Glomerular visceral epithelial cell (primary cell): ENCODE data around the gene RPAIN.

ENCODE experiments used
- DNase-seq: peaks from one replicate; pipeline ENCODE4 v3.0.0-alpha.2; 2016; ENCODE audit errors: extremely low spot score

Gene RPAIN, protein sequence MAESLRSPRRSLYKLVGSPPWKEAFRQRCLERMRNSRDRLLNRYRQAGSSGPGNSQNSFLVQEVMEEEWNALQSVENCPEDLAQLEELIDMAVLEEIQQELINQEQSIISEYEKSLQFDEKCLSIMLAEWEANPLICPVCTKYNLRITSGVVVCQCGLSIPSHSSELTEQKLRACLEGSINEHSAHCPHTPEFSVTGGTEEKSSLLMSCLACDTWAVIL

DNA sequence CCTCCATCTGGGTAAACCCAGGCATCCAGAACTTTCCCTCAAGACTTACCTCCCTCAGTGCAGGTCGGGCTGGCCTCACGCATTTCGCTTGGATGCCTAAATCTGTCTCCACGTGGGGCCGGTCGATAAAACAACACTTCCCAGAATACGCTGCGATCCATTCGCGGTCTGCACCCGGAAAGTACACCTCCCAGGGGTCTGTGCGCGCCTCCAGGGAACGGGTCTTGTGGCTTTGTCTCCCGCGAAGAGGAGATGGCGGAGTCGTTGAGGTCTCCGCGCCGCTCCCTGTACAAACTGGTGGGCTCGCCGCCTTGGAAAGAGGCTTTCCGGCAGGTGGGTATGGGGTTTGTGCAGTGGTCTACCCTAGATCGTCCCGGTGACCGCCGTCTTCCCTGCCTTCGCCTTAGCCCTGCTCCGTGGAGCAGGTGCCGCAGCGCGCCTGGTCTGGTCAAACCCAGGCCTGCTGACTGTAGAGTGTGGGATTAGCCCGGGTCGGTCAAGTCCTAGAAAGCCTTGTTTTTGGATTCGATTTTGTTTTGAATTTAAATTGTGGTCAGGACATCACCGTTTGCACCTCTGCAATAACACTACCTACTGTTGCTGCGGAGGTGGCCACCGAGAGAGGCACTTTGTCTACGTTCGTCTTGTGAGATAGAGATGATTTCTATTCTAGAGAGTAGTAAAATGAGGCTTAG, at the start of gene RPAIN:
TSS of gene RPAIN (plus strand) at position 224 of the 695 bp plus-strand sequence. CDS start at position 253, 29 bp downstream.
- DNase-seq, result peak; percentile 82

DNA sequence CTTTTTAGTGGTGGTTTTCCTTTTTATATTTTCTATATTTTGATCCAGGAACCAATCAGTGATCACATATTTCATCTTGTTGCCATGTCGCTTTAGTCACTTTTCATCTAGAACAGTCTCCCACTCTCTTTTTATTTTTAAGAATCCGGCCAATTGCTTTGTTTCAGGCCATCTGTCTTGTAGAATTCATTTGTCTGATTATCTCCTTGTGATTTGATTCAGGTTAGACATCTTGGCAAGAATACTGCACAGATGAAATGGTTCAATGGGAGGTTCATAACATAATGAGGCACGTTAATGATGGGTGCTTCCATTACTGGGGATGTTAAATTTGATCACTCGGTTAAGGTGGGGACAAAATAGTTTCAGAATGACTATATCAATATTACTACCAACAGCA, 49.6 kb upstream of the RPAIN start:
- no peak for DNase-seq

DNA sequence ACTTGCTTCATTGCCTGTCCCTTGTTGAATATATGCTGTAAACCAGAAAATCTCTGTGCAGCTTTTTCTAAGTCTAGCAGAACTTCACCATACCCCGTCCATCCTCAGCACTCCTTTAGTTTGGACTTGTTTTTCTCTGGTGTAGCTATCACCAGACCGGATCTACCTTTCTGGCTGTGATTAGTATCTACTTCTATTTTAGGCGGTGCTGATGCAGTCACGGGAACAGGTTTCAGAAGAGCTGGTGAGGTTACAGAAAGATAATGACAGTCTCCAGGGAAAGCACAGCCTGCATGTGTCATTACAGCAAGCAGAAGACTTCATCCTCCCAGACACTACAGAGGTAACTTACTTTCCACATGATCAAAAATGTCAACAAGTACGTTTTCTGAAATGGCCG, 46.9 kb upstream of the RPAIN start:
- no peak for DNase-seq

DNA sequence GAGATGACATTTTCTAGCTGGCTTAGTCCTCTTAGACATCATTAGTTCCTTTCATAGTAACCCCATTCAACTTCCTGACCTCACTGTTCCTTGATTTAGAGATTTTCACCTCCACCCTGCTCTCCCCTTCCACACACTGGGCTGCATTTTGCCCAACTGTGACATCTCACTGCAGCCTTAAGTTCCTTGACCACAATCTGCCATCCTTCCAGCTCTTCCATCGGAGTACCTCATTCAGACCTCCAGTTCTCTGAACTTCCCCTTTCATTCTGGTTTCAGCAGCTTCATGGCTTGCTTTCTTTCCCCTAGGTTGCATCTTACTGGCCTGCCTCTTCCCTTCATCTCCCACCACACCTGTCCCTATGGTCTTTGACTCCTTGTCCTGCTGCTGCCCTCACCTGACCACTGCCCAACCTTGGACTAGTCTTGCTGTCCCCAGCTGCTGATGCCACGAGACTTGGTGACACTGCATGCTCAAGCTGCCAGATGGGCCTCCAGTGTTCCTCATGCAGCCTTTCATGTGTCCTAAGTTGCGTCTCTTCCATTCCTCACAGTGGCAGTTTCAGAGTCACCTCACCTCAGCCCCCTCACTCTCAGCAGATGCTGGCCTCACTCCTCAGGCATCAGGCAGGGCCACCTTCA, 41.3 kb upstream of the RPAIN start:
- no peak for DNase-seq

DNA sequence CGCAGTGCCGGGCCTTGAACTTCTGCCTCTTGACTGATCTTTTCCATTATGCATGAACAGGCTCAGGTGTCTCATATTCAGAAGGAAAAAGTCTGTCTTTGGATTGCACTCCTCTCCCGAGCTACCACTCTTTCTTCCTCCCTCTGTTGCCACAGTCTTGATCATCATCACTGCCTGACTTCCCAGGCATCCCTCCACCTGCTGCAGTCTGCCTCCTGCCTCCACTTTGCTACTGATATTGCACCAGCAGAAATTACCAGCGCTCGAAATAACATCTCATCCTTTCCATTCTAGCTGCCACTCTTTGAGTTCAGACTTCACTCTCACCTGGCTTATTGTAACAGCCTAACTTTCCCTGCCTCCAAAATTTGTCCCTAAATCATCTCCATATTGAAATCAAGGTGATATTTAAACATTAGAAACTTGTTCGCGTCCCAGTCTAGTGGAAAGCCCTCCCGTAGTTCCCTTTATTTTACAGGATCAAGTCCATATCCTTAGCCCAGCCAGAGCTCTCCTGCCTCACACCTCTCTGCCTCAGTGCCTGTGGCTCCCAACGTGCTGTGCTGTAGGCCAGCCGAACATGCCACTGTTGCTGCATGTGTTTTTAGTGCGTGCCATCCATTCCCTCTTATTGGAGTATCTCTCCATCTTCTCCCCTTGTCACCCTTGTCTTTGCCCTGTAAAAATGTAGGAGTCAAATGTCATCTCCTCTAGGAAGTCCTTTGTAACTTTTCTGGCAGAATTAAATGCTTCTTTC, 40.5 kb upstream of the RPAIN start:
- DNase-seq, result no peak

DNA sequence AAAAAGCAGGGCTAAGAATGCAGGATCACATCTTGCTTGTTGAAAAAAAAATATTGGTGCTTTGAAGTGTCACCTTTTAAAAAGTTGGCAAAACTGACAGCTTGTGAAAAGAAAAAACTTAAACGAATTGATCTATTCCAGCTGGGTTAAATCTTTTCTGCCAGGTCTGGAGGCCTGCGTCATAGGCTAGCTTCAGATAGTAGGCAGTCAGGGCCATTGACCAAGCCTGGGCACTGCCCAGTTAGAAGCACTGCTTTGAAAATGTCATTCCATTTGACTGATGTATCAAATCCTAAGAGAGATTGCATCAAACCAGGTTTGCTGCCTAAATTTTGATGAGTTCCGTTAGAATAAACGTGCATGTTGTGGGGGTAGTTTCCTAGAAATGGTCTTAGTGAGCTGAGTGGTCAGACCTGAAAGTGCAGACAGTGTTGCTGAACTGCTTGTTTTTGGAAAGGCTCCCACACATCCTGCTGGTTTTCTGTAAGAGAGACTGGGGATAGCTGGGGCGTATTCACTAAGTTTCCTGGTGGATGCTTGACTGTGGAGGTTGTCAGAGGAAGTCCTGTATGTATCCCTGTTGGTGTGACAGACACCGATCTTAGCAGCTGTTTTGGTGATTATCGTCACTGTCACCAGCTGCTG, 39.4 kb upstream of the RPAIN start:
- no peak for DNase-seq

DNA sequence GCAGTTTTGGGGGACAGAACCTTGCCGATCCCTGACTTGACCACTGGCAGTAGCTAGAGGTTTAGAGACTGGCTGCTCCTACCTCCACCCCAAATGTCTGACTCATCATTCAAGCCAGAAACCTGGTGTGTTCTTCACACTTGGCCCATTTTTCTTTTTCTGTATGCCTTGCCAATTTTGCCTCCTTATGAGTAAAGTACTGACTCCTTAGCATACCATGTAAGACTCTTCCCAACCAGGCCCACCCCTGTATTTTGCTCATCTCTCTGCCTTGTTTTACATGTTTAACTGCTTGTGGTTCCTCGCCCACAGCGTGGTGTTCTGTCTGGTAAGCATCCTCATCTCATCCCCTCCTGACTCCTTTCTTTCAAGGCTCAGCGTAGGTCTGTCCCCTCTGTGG, 38.4 kb upstream of the RPAIN start:
- no peak for DNase-seq

DNA sequence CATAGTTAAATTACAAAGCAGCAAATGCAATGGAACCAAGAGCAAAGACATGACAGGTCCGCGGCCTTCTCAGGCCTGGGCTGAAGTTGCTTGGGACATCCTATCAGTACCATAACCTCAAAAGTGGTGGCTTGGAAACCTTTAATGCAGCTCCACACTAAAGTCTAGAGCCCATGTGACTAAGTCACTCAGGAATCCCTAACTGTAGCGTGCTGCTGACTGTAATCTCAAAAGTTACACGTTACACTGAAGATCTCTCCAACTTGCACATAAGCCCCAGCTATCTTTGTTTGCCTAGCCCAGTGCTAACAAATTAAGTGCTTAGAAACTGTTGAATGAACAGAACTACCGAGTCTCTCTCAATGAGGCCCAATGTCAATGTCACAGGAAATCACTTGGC, 28.3 kb upstream of the RPAIN start:
- no peak for DNase-seq

DNA sequence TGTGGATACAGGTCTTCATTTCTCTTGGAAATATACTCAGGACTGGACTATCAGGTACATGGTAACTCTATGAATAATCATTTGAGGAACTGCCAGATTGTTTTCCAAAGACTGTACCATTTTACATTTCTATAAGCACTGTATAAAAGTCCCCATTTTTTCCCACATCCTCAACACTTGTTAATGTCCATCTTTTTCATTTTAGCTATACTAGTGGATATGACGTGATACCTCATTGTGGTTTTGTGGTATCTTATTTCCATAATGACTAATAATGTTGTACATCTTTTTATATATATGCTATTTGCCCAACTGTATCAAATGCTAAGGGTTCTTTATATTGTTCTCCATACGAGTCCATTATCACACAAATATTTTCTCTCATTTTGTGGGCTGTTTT, 23.4 kb upstream of the RPAIN start:
- DNase-seq, result no peak

DNA sequence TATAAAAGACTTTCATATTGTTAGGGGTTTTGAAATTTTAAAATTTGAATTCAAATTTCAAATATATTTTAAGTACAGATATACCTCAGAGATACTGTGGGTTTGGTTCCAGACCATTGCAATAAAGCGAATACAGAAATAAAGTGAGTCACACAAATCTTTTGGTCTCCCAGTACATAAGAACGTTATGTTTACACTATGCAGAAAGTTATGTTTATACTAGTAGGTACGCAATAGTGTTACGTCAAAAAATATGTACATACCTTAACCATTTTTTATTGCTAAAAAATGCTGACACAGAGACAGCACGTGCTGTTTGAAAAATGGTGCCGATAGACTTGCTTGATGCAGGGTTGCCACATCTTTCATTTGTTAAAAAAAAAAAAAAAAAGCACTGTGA, 20.2 kb upstream of the RPAIN start:
- DNase-seq, result no peak

DNA sequence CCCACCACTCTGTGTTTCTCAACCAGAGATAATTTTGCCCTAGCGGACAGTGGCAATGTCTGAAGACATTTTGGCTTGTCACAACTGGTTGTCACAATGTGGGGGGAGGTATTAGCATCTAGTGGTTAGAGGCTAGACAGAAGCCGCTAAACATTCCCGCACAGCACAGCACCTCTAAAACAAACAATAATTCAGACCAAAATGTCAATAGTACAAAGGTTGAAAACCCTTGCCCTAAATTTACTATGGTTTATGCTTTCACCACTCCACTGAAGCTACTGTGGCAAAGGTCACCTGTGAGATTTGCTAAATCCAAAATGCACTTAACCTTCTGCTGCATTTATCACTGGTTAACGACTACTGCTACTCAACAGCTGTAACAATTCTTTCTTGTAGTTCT, 14.6 kb upstream of the RPAIN start:
- no peak for DNase-seq

DNA sequence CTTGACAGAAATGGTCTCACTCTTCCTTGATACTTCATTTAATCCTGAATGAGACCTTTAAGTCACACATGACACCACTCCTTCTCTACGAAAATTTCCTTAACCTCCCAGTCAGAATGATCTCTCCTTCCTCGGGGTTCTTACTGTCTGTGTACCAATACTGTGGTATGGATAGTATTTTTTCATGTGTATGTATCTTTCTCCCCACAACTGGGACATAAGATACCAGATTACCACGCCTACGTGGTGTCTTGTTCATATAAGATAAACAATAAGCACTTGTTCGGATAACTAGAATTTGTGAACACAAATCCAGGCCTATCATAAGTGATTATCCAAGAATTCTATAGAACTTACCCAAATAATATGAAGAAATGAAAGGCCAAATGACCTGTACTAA, 11.8 kb upstream of the RPAIN start:
- DNase-seq, result no peak

DNA sequence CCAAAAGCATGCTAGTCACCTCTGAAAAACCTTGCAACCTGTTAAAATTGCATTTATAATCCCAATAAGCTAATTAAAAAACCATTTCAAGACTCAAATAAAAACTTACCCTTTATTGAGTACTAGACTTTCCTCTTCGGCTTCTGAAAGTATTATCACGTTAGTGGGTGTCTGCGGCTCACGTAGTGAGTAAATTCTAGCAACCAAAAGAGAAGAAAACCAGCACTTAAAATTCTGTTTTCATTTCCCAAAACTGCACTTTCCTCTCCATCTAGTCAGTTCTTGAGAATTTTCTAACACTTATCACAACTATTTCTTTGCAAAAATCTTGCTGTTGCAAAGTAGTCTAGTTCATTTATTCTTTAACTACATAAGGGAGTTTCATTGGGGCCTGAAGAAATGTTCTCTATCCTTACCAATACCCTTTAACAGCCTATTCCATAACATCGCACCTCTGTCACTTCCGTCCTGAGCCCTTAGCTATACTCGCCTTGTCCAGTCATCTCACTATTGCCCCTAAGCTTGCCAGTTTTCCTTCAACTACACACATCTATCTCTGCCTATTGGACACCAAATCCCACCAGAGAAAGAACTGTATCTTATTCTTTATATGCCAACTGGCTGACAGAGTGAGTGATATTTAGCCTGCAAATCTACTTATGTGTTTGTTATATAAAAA, 9.2 kb upstream of the RPAIN start:
- no peak for DNase-seq

DNA sequence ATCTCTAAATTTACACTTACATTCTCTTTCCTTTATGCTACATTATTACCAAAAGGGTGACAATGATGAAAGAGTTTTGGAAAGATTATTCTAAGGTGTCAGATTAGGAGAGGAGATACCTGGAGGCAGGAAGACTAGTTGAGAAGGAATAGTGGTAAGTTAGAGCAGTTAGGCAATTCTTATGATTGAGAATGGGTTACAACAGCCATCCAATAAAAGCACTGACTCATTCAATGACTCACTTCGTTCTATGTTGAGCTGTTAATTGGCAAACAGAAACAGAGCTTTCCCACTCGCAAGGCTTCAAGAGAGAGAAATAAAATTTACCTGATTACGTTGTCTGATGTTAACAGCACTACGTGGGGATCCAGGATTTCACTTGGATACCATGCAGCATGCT, 6.3 kb upstream of the RPAIN start:
- DNase-seq, result peak; percentile 50

DNA sequence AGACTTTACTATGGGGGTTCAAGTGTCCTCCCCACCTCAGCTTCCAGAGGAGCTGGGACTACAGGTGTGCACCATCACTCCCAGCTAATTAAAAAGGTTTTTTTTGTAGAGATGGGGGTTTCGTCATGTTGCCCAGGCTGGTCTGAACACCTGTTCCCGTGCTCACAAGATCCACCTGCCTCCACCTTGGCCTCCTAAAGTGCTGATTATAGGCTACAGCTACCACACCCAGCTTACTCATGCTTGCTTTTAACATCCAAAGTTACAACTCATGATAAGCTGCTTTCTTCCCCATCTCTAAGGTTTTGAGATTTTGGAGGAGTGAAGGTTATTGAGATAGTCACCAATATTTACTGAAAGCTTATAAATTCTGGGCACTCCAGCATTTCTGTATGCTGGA, 3.1 kb upstream of the RPAIN start:
- DNase-seq, result no peak

DNA sequence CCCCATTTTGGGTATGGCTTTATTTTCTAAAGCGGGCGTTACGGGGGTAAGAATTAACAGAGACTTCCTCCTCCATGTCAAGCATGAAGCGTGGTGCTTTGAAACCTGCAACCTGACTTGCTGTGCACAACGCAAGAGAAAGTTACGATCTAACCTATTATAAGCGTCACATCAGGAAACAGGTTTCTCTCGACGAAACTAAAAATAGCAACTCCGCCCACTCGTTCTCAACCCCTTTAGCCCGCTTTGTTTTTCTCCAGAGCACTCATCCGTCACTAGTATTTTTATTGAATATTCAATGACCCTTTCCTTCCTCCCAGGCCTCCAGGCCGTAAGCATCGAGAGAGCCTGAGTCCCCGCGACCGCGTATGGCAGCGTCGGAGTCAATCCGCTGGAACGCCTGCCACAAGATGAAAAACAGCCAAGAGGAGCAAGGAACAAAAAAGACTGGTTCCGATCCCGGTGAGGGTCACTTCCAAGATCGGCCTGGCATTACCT, 1.1 kb upstream of the RPAIN start:
- DNase-seq, result peak; percentile 50

DNA sequence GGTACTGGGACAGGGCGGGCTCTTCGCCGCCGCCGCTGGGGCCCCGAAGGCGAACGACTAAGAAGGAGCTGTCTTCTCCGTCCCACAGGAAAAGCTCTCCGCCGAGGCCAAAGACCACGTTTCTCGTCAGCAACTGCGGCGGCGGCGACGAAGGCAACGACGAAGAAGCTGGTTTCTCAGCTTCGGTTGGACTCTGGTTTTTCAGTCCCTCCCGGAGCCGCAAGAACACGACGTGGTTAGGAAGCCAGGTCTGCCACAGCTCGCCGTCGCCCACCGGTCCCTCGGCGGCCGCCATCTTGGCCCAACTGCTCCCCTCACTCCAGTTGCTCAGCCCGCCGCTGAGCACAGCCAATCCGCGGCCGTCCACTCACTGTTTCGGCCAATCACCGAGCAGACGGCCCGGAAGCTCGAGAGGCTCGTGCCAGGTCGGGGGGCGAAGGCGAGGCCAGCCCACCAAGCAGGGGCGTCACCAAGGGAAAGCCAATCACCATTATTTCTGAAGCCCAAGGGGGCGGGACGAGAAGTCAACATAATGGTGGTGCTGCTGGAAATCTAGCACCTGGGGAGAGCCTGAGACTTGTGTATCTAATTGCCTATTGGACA, 525 bp upstream of the RPAIN start, which contains the start of gene NUP88:
TSS of gene NUP88 (minus strand) at position 307 of the 603 bp plus-strand sequence. CDS start at position 295, 12 bp downstream.
- peak; percentile 97 for DNase-seq

DNA sequence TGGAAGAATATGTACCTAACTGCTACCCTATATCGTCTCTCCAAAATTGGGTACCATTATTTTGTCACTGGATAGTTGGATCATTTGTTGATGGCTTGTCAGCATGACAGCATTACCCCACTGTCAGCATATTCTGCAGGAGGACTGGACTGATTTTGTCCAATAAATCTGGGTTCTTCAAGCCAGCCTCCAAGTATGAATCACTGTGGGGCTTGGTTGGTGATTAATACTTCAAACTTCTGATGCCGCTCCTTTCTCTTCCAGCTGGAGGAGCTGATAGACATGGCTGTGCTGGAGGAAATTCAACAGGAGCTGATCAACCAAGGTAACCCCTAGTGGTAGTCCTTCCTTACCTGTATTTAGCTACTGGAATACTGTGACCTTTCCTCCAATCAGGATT, 2.5 kb downstream of the RPAIN start:
- peak; percentile 69 for DNase-seq

DNA sequence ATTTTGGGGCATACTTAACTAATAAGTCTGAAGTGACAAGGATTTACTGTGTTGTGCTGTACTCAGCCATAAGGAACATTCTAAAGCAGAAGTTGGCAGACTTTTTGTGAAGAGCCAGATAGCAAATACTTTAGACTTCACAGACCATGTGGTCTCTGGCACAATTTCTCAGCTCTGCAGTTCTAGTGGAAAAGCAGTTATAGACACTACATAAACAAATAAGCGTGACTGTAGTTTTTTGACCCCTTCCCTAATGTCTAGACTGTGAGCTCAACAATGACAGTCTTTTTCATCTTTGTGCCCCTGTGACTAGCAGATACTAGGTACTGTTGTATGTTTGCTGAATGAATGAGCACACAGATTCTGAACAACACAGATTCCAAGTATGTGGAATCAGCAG, 4.9 kb downstream of the RPAIN start:
- no peak for DNase-seq

DNA sequence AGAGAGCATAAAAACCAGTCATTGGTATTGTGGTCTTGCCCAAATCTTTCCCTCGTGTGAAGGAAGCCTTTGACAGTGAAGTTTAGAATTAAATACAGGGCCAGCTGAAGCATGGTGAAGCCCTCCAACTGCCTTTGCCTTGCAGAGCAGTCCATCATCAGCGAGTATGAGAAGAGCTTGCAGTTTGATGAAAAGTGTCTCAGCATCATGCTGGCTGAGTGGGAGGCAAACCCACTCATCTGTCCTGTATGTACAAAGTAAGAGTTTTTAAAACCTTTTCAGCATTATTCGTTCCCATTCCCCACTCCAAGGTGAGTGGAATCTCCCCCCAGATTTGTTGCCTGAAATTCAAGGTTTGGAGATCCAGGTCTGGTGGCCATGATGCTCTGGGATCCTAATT, 5.8 kb downstream of the RPAIN start:
- DNase-seq, result no peak
